SU-DHL-6 (cell line): ENCODE results near the gene GRM8.

Source experiments
- CTCF ChIP-seq: fragments of 200-600 bp; sonication (generic); IDR thresholded peaks from one replicate; pipeline ENCODE4 v1.5.1; 2017; ENCODE audit warnings: antibody characterized with exemption, mild to moderate bottlenecking, low read length, moderate library complexity; ENCODE audit not compliant: insufficient read depth, poor library complexity, severe bottlenecking
- EZH2phosphoT487 ChIP-seq: fragments of 200-600 bp; sonication (generic), shearing (Covaris generic); conservative IDR thresholded peaks from 2 replicates; pipeline ENCODE4 v1.6.1; 2018; ENCODE audit warnings: mild to moderate bottlenecking, antibody characterized with exemption, low read length, moderate library complexity, mixed read lengths

DNA sequence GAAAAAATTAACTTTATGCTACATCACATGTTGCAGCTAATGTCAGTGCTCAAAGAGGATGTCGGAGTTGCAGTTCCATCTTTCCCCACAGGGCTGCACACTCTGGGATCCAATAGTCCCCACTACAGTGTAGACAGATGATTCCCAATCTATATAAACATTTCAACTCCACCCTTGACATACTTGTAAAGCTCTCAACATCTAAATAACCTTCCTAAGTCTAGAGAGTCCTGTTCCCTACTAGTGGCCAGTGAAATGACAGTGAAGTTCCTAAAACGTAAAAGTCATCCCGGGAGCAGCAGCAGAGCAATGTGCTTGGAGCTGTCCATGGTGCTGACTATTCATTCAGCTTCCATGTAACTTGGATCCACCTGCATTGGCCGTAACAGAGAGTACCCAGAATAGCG is 145.1 kb downstream of the GRM8 start:
- TF ChIP-seq CTCF: peak; percentile 39
- no peak for TF ChIP-seq EZH2phosphoT487
